ENCODE results near the gene SEC14L2. TPM values are rescaled to one million over a fixed set of nuclear protein-coding genes. Genes with fewer than 3 reads are reported as not detected.

Gene SEC14L2
- total RNA-seq, 1 donor from 2014 or later = 14.5 TPM

DNA sequence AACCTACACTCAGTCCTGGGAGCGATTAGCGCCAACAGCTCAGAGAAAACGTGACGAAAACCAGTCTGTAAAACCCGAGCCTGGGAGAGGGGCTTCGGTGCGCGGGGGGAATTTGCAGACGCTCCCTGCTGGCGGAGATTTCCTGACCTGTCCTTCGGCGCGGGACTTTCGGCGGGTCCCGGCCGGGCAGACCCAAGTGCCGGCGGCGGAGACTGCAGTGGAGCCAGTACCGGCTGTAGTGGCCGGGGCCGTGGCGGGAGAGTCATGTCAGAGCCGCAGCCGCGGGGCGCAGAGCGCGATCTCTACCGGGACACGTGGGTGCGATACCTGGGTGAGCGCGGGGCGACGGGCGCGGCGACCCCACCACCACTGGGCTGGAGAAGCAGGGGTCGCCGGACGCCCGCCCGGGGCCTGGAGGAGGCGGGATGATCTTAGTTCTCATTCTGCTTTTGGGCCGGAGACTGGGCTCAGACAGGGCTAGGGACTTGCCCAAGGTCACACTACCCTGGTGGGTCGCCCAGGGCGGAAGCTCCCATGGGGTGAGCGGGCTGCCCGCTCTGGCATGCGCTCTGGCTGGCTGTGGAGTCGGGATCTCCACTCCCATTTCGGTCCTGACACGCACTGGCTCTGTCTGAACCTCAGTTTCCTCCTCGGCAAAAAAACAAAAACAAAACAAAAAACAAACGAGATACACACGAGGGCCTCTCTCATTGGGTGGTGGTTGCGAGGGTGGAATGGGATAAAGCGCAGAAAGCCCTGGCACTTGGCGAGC, 29.0 kb downstream of the SEC14L2 start, which contains the start of gene MTFP1:
Gene MTFP1 (plus strand): TSS at position 153 of the 772 bp plus-strand sequence. CDS start 112 bp downstream, at position 265.
- no peaks in the 10 kb centered on the region for H3K9me3 ChIP-seq (ENCODE audit: insufficient read depth, low read depth, low read length)
- peak within 1 kb of the TSS; percentile 100 for H3K27ac Mint-ChIP-seq (ENCODE audit: unreplicated experiment)
- H3K27me3 ChIP-seq (ENCODE audit: insufficient read depth, low read length) = no peaks in the 10 kb centered on the region
- H3K9me3 Mint-ChIP-seq (ENCODE audit: unreplicated experiment) = no peaks in the 10 kb centered on the region
- no peaks in the 10 kb centered on the region for H3K27me3 Mint-ChIP-seq (ENCODE audit: low read depth, unreplicated experiment)
- H3K4me1 Mint-ChIP-seq (ENCODE audit: low read depth, unreplicated experiment) = peaks cover 23% of the 10 kb centered on the region
- H3K4me3 Mint-ChIP-seq (ENCODE audit: unreplicated experiment) = peak within 1 kb of the TSS; percentile 87
- peak within 1 kb of the TSS; percentile 62 for H3K4me3 ChIP-seq (ENCODE audit: insufficient read depth, low read depth, low read length)
- peak within 1 kb of the TSS; percentile 98 for H3K27ac ChIP-seq (ENCODE audit: low read depth, low read length)
- FAIRE-seq = no peak
- H3K36me3 ChIP-seq (ENCODE audit: insufficient read depth, low read length) = peaks cover 3% of the 10 kb centered on the region
- peaks cover 54% of the 10 kb centered on the region for H3K4me1 ChIP-seq (ENCODE audit: insufficient read depth, low read length)
- H3K36me3 Mint-ChIP-seq (ENCODE audit: low read depth, unreplicated experiment) = peaks cover 5% of the 10 kb centered on the region
- H3K9ac ChIP-seq (ENCODE audit: low read length) = peak within 1 kb of the TSS; percentile 93
- TF ChIP-seq, protein P1, sequence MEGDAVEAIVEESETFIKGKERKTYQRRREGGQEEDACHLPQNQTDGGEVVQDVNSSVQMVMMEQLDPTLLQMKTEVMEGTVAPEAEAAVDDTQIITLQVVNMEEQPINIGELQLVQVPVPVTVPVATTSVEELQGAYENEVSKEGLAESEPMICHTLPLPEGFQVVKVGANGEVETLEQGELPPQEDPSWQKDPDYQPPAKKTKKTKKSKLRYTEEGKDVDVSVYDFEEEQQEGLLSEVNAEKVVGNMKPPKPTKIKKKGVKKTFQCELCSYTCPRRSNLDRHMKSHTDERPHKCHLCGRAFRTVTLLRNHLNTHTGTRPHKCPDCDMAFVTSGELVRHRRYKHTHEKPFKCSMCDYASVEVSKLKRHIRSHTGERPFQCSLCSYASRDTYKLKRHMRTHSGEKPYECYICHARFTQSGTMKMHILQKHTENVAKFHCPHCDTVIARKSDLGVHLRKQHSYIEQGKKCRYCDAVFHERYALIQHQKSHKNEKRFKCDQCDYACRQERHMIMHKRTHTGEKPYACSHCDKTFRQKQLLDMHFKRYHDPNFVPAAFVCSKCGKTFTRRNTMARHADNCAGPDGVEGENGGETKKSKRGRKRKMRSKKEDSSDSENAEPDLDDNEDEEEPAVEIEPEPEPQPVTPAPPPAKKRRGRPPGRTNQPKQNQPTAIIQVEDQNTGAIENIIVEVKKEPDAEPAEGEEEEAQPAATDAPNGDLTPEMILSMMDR (IDR thresholded peaks at IDR 0.05; ENCODE audit: insufficient read depth, low read depth, low read length) = no peak
- TF ChIP-seq EZH2 (IDR thresholded peaks at IDR 0.05; ENCODE audit: insufficient read depth, low read length) = no peak
- peak; percentile 54 for DNase-seq (ENCODE audit: low read depth)
- H2AFZ ChIP-seq (ENCODE audit: low read depth, low read length) = peak within 1 kb of the TSS; percentile 61
- H4K20me1 ChIP-seq (ENCODE audit: insufficient read depth, low read length) = no peaks in the 10 kb centered on the region
- H3K79me2 ChIP-seq (ENCODE audit: insufficient read depth, low read length) = no peaks in the 10 kb centered on the region
- peak within 1 kb of the TSS; percentile 90 for H3K4me2 ChIP-seq (ENCODE audit: low read length)

DNA sequence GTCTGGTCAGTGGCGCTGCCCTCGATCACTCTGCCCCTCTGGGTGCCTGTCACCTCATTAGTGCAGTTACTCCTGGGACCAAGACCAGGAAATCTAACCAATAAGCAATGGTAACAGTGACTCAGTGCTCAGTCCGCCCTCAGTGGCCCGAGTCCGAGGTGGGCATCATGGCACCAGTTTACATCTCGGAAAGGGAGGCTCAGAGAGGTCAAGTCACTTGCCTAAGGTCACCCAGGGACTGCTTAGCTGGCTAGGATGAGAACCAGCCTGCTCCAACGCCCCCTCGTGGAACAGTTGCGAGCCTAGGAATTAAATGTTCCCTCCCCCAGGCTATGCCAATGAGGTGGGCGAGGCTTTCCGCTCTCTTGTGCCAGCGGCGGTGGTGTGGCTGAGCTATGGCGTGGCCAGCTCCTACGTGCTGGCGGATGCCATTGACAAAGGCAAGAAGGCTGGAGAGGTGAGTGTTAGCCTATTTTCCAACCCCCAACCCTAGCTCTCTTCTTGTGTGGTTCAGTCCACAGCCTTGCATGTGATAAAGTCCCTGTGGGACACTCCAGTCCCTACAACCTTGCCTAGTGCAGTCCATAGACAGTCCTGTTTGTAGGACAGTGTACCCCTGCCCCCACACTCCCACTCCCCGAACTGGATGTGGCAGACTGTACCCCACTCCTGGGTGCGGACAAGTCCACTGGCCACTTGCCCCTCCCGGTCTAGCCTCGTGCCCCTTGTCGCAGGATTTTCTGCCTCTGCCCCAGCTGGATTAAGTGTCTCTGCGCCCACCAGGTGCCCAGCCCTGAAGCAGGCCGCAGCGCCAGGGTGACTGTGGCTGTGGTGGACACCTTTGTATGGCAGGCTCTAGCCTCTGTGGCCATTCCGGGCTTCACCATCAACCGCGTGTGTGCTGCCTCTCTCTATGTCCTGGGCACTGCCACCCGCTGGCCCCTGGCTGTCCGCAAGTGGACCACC, 29.9 kb downstream of the SEC14L2 start:
- peaks cover 45% of the 10 kb centered on the region for H3K4me1 ChIP-seq (ENCODE audit: insufficient read depth, low read length)
- TF ChIP-seq, protein P1 (IDR thresholded peaks at IDR 0.05; ENCODE audit: insufficient read depth, low read depth, low read length) = peak; percentile 68
- no peak for TF ChIP-seq EZH2 (IDR thresholded peaks at IDR 0.05; ENCODE audit: insufficient read depth, low read length)
- Mint-ChIP-seq H3K4me1 (ENCODE audit: low read depth, unreplicated experiment) (peaks cover 14% of the 10 kb centered on the region), H3K27ac (ENCODE audit: unreplicated experiment) (peak overlapping the region; percentile 50), H3K4me3 (ENCODE audit: unreplicated experiment) (peak overlapping the region; percentile 87), H3K27me3 (ENCODE audit: low read depth, unreplicated experiment) (no peaks in the 10 kb centered on the region), H3K36me3 (ENCODE audit: low read depth, unreplicated experiment) (peaks cover 5% of the 10 kb centered on the region), H3K9me3 (ENCODE audit: unreplicated experiment) (no peaks in the 10 kb centered on the region)
- H3K36me3 ChIP-seq (ENCODE audit: insufficient read depth, low read length) = no peaks in the 10 kb centered on the region
- no peaks in the 10 kb centered on the region for H4K20me1 ChIP-seq (ENCODE audit: insufficient read depth, low read length)
- FAIRE-seq (peak; percentile 76), DNase-seq (ENCODE audit: low read depth) (peak; percentile 46)
- peak overlapping the region; percentile 62 for H3K4me3 ChIP-seq (ENCODE audit: insufficient read depth, low read depth, low read length)
- peak overlapping the region; percentile 61 for H2AFZ ChIP-seq (ENCODE audit: low read depth, low read length)
- H3K27ac ChIP-seq (ENCODE audit: low read depth, low read length) = peak overlapping the region; percentile 58
- H3K79me2 ChIP-seq (ENCODE audit: insufficient read depth, low read length) = no peaks in the 10 kb centered on the region
- H3K27me3 ChIP-seq (ENCODE audit: insufficient read depth, low read length) = no peaks in the 10 kb centered on the region
- H3K4me2 ChIP-seq (ENCODE audit: low read length) = peak overlapping the region; percentile 90
- peak overlapping the region; percentile 77 for H3K9ac ChIP-seq (ENCODE audit: low read length)
- no peaks in the 10 kb centered on the region for H3K9me3 ChIP-seq (ENCODE audit: insufficient read depth, low read depth, low read length)

All from astrocyte (in vitro differentiated cells and primary cell).